Measurements from ENCODE around the gene PDCD11.

The PDCD11 gene

DNA sequence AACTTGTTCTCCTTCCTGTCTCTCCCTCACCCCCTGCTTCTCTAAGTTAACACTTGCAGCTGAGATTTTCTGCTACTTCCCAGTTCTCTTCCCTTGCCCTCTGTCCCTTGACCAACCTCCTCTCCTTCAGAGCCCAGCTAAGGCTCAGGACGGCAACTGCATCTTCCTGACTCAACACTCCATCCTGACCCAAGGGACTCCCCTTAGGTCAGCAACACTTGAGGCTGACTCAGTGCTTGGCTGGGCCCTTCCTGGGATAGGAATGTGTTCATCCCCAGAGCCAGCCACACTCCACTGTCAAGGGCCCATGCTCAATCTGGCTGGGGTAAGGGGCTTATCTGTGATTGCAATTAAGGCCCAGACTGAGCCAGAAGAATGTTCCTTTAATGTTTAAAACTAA is 52.3 kb downstream of the PDCD11 start:
- DNase-seq = no peak
- in situ Hi-C loops (cut with MboI; ENCODE audit: low pct_unique_long_range_greater_than_20kb, low sequenced_read_pairs) = no loop called here

DNA sequence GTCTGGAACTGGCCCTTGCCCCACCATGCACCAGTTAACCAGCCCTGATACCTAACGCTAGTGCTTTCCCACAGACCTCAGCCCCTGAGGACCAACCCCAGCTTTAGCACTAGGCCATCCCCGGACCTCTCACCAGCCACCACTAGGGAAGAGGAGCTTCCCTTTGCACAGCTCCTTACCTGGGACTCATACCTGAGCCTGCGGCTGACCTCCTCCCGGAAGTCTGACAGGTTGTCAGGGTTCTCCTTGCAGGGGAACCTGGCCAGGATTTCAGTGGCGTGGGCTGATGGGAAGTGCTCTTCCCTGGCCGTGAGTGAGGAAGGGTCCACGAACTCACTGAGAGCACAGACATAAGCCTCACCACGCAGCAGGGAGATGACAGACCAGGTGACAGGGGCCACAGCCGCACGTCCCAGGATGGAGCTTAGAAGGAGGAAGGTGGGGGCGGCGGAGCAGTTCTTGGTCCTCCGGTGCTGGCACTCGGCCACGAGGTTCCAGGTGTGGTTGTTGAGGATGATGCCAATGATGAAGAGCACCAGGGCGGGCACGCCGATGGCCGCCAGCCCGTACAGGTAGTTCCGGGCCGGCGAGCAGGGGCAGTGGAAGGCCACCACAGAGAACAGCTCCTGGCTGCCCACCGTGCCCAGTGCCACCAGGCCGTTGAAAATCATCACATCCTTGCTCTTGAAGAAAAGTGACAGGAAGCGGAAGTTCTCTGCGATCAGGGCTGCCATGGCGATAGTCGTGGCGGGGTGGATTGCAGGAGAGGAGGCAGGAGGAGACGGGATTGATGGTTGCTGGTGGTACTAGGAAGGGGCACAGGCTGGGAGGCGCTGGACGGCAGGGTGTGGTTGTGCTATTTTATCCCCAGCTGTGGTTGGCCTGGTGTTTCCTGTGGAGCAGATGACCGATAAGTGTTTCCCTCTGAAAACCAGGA is 53.0 kb downstream of the PDCD11 start:
- in situ Hi-C loops (cut with MboI; ENCODE audit: low pct_unique_long_range_greater_than_20kb, low sequenced_read_pairs) = no loop called here
- no peak for DNase-seq

DNA sequence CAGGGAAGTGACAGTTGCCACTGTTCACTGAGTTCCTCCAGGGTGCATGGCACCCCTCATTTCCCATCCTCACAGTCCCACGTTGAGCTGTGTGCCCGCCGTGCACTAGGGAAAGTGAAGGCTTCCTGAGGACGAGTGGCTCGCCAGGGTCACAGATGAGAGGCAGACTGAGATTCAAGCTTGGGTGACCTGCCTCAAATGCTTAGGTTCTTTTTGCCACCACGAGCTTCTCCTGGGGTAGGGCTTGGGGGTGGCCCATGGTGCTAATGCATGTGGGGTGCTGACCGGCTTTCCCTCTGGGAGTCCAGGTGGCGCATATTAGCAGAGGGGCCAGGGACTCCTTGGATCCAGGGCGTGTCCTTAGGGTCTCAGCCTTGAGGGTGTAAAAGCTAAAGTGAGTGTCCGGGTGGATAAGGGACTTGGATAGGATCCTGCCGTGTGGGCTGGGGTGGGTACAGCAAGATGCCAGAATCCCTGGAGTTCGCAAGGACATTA is 53.8 kb downstream of the PDCD11 start:
- DNase-seq = no peak
- in situ Hi-C loops (cut with MboI; ENCODE audit: low pct_unique_long_range_greater_than_20kb, low sequenced_read_pairs) = no loop called here

DNA sequence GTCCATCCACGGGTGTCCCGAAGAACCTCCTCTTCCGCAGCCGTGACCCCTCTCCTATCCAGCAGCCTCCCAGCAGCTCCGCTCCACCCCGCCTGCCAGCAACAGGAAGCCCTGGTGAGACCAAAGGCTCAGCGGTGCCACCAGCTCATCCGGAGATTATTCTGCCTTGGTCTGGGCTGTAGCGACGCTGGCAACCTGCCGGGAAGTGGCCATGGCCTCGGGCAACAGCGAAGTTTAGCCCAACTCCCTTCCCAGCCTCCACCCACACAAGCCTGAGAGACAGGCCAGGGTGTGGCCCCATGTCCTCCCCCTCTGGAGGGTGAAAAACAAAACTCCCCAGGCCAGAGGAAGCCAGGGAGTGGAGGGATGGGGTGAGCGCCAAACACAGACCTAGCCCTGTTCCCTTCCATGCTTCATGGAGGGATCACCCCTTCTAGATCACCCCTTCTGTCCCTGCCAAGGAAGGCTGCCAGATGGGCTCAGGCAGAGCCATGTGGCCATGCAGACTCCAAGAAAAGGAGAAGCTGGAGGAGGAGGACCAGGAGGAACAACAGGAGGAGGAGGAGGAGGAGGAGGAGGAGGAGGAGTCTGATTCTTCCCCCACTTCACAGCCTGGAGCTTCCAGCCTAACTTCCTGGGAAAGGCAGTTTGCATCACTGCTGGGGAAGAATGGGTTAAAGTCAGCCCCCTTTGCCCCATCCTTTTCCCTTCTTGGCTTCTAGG is 54.8 kb downstream of the PDCD11 start:
- DNase-seq = peak; percentile 67
- in situ Hi-C loops (cut with MboI; ENCODE audit: low pct_unique_long_range_greater_than_20kb, low sequenced_read_pairs) = no loop called here

DNA sequence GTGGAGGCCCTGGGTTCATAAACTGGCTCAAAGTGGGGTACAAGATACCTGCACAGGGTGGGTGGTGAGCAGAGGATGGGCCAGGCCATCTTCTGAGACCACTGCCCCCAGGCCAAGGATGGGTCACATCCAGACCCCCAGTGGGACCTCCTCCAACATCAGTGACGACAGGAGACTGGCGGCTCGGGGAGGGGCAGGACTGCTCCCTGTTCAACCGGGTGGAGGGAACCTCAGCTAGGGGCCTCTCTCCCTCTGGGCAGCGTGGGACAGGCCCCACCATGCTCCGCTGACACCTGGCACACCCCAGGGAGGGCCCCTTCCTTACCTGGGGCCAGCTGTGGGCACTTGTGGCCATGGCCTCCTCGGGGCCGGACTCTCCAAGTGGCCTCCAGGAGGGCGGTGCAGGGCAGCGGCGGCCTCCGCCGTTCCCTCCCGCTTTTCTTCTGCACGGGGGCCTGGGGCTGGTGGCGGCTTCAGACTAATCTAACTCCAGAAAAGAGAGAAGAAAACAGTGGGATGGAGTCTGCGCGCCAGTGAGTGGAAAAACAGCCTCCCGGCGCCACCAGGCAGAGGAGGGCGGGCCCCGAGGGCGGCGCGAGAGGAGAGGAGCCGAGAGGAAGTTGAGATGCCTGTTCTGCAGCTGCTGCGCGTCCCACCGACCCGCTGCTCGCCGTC is 55.5 kb downstream of the PDCD11 start, which contains the start of gene CALHM2:
CALHM2 (minus strand) TSS at position 540 of the 675 bp plus-strand sequence. CDS start 2,429 bp downstream, outside the sequence.
- in situ Hi-C loops (cut with MboI; ENCODE audit: low pct_unique_long_range_greater_than_20kb, low sequenced_read_pairs) = no loop called here
- peak; percentile 74 for DNase-seq

- in situ Hi-C loops (cut with MboI; ENCODE audit: low pct_unique_long_range_greater_than_20kb, low sequenced_read_pairs) = no loop called here
- DNase-seq = no peak
Observed at GRCh38 chr10:103452506-103453230, 56.2 kb downstream of the PDCD11 start.

GRCh38 chr10:103454026-103454425 is 57.6 kb downstream of the PDCD11 start:
- in situ Hi-C loops (cut with MboI; ENCODE audit: low pct_unique_long_range_greater_than_20kb, low sequenced_read_pairs) = no loop called here
- no peak for DNase-seq

DNA sequence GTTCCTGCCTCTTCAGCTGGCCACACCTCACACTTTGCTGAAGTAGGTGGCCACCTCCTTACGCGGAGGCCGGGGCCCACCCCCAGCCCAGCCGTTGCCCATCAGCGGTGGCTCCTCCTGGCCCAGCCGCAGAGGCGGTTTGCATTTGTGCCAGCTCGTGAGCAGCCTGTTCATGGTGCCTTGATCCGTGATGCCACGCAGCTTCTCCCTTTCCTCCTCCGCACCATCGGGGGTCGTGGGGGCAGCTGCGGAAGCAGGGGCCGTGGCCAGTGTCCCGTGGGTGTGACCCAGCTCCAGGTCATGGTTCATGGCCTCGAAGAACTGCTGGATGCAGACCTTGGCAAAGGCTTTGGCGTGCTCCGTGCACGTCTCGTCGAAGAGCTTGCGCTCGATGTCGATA is 58.8 kb downstream of the PDCD11 start:
- in situ Hi-C loops (cut with MboI; ENCODE audit: low pct_unique_long_range_greater_than_20kb, low sequenced_read_pairs) = no loop called here
- no peak for DNase-seq

DNA sequence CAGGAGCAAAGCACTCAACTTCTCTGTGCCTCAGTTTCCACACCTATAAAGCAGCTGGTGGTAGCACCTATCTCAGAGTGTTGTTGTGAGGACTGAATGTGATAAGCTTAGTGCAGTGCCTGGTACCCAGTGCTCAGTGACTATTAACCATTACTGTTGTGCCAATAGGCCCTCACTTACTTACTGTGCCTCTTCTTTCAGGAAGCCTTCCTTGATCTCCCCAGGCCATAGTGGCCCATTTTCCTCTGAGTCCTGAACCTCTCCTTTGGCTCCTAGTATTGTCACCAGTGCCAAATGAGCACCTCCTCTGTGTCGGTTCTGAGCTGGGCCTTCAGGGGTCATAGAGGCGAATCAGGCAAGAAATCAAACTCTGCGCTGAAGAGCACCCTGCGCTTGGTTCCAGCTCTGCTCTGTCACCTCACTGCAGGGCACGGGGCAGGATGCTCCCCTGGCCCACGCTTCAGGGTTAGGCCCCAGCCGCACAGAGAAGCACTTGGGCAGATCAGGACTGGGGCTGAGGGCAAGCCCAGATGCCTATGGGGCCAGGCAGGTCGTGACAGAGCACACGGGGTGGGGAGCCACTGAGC is 59.7 kb downstream of the PDCD11 start:
- in situ Hi-C loops (cut with MboI; ENCODE audit: low pct_unique_long_range_greater_than_20kb, low sequenced_read_pairs) = no loop called here
- DNase-seq = no peak

DNA sequence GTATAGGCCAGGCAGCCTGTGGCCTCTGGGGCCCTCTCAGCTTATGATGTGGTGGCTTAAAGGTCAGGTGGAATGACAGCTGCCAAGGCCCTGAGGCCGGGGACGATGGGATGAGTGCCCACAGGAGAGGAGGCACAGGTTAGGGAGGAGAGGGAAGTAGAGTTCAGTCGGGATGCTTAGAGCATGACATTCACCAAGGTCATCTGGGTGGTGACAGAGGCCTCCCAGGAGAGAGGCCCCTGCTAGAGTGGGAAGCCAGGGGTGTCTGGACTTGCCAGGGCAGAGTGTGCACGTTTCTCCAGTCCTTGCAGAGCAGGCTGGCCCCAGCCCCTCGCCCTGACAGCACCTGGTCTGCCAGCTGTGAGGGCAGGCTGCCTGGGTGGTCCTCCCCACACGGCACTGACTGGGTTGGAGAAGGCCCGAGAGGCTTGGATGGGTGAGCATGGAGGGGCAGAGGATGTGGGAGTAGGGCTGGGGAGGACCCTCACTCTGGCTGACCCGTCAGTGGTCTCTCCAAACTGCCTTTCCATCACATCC is 60.8 kb downstream of the PDCD11 start:
- in situ Hi-C loops (cut with MboI; ENCODE audit: low pct_unique_long_range_greater_than_20kb, low sequenced_read_pairs) = no loop called here
- DNase-seq = no peak

GRCh38 chr10:103457896-103458583 is 61.6 kb downstream of the PDCD11 start:
- in situ Hi-C loops (cut with MboI; ENCODE audit: low pct_unique_long_range_greater_than_20kb, low sequenced_read_pairs) = no loop called here

DNA sequence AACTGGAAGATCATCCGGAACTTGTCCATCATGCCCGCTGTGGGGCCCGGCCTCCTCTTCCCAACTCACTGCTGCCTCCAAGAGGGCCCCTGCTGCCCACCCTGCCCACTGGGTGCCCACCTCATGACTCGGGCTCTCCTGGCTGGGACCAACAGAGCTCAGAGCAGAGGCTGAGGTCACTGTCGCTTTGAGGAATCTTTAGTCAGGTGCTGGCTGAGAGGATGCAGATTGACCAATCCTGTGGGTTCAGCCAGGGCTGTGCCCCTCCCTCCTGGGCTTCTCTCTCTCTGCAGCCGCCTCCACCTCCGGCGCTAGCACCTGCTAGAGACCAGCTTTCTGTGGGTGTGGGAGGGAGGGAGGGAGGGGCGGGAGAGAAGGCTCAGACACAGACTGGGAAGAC is 62.3 kb downstream of the PDCD11 start, which contains the start of gene CALHM1:
CALHM1 (minus strand) TSS at position 181 of the 400 bp plus-strand sequence; CDS start at position 32, 149 bp downstream.
- DNase-seq = no peak

More at GRCh38 chr10:103457896-103458583, 61.6 kb downstream of the PDCD11 start:
- DNase-seq = no peak

GRCh38 chr10:103459615-103460014 is 63.2 kb downstream of the PDCD11 start:
- DNase-seq = no peak
- in situ Hi-C loops (cut with MboI; ENCODE audit: low pct_unique_long_range_greater_than_20kb, low sequenced_read_pairs) = no loop called here

More for the DNA sequence above, 62.3 kb downstream of the PDCD11 start, which contains the start of gene CALHM1:
- in situ Hi-C loops (cut with MboI; ENCODE audit: low pct_unique_long_range_greater_than_20kb, low sequenced_read_pairs) = no loop called here

DNA sequence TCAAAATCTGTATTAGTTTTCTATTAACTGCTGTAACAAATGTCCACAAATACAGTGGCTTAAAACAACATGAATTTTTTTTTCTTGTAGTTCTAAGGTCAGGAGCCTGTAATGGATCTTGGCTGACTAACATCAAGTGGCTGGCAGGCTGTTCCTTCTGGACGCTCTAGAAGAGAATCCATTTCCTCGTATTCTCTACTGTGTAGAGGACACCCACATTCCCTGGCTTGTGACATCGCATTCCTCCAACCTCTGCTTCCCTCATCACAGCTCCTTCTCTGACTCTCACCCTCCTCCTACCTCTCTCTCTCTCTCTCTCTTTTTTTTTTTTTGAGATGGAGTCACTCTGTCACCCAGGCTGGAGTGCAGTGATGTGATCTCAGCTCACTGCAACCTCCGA is 67.1 kb downstream of the PDCD11 start:
- in situ Hi-C loops (cut with MboI; ENCODE audit: low pct_unique_long_range_greater_than_20kb, low sequenced_read_pairs) = no loop called here
- no peak for DNase-seq

- in situ Hi-C loops (cut with MboI; ENCODE audit: low pct_unique_long_range_greater_than_20kb, low sequenced_read_pairs) = no loop called here
- no peak for DNase-seq
Observed at GRCh38 chr10:103465411-103466179, 69.2 kb downstream of the PDCD11 start.

GRCh38 chr10:103466734-103467133 is 70.3 kb downstream of the PDCD11 start:
- in situ Hi-C loops (cut with MboI; ENCODE audit: low pct_unique_long_range_greater_than_20kb, low sequenced_read_pairs) = no loop called here
- DNase-seq = no peak

GRCh38 chr10:103467406-103467805 is 71.0 kb downstream of the PDCD11 start:
- no peak for DNase-seq
- in situ Hi-C loops (cut with MboI; ENCODE audit: low pct_unique_long_range_greater_than_20kb, low sequenced_read_pairs) = no loop called here
